GM18517 (cell line): ENCODE measurements around the gene FGD3.
"Not testable (repeated sequence)": the region's sequence is repeated elsewhere in the genome, so short reads cannot be mapped to it uniquely, and the experiment has no call there.

ENCODE experiments used
- ATAC-seq: cut with Tn5 transposase; IDR thresholded peaks from one replicate; pipeline ENCODE4 v1.9.1; 2021; ENCODE audit warnings: mild to moderate bottlenecking, moderate library complexity; ENCODE audit not compliant: unreplicated experiment

Gene FGD3

GRCh38 chr9:92947268-92948037 is at the start of gene FGD3:
TSS of gene FGD3 (plus strand) at chr9:92947523. CDS start at chr9:92976257, 28,734 bp downstream.
- no peak for ATAC-seq

- not testable (repeated sequence) for ATAC-seq
Measured at GRCh38 chr9:92905137-92905536, 42.2 kb upstream of the FGD3 start.

GRCh38 chr9:92911511-92912475 is 35.5 kb upstream of the FGD3 start:
- no peak for ATAC-seq

DNA sequence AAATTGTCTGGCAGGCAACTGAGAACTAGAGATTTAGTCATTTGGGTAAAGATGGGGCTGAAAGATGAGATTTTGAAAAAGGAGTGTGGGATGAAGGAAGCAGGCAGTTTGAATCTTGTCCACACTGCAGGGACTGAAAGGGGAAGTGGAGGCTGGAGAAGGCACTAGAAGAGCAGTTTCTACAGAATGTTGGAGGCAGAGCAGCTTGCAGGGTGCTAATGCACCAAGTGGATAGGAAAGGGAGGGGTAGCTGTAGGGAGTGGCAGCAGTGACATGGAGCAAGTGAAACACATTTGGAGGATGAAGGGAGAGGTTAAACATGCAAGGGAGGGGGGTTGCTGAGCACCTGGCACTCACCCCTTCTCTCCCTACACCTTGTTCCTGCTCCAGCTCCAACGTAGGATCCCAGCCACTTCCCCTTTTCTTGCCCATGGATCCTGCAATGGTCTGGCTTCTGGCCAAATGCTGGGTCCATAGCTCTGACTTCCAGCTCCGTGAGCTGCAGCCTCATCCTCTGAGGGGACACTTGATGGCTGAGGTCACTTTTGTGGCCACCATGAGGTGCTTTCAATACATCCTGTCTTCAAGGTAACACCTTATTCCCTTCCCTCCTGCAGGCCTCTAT is 30.0 kb upstream of the FGD3 start:
- ATAC-seq: no peak

- ATAC-seq: no peak
Measured at GRCh38 chr9:92920437-92920836, 26.9 kb upstream of the FGD3 start.

DNA sequence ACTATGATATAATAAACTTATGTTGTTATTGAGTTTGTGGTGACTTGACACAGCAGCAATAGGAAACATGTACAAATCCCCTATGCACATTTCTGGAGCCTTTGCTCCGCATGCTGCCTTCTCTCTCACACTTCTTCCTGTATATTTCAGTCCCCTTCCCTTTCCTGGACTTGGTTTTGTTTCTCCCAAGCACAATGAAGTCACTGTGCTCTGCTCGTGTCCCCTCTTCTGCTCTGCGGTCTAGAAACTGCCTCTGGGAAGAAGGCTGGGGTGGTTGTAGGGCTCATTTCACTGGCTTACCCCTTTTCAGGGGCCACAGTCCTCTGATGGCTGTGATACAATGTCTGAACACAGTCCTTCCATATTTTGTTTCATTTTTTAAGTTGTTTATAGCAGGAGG is 15.7 kb upstream of the FGD3 start:
- no peak for ATAC-seq

- no peak for ATAC-seq
Measured at GRCh38 chr9:92934321-92934720, 13.0 kb upstream of the FGD3 start.

DNA sequence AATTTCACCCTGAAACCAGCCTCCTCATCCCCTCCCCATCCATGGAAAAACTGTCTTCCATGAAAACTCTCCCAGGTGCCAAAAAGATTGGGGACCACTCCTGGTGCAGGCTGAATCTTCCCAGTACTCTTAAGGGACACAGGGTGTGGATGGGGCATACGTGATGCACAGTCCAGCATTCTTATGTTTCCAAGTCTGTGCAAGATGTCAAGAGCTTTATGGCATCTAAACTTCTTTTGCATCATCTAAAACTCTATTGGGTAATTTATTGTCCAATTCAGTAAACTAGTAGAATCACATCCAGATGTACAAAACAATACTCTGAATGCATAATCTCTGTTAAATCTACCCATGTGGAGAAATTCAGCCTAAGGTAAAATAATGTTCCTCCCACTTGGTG is 9.3 kb upstream of the FGD3 start:
- ATAC-seq: no peak

GRCh38 chr9:92941861-92942260 is 5.5 kb upstream of the FGD3 start:
- ATAC-seq: no peak

GRCh38 chr9:92942688-92943616 is 4.4 kb upstream of the FGD3 start:
- ATAC-seq: no peak

DNA sequence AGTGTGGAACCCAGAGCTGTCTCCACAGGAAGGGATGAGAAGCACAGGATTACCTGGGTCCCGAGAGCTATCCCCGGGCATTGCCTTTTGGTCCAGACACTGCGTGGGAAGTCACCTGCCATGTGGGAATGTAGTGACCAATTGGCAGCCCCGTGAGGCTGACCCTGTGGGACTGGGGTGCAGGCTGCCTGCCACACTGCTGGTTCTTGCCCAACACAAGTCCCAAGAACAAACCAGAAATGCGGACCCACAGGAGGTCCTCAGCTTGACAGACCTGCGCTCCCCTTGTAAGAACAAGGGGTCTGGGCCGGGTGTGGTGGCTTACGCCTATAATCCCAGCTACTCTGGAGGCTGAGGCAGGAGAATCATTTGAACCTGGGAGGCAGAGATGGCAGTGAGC is 2.4 kb upstream of the FGD3 start:
- no peak for ATAC-seq

DNA sequence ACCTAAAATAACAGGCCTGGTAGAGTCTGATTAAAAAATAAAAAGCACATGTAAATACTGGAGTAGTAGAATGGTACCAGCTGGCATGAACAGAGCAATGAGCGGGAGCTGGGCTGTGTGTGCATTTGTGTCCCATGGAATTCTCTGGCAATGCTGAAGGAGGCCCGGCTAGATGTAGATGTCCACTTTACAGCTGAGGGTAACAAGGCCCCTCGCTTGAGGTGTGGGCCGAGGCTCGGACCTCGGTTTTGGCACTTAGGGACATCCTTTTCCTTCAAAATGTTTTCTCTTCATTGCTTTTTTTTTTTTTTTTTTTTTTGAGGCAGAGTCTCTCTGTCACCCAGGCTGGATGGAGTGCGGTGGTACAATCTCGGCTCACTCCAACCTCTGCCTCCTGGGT is 1.5 kb upstream of the FGD3 start:
- no peak for ATAC-seq

GRCh38 chr9:92948038-92948534 is 763 bp downstream of the FGD3 start:
- no peak for ATAC-seq

GRCh38 chr9:92948632-92949031 is 1.3 kb downstream of the FGD3 start:
- ATAC-seq: no peak

GRCh38 chr9:92949266-92949982 is 2.1 kb downstream of the FGD3 start:
- ATAC-seq: no peak

DNA sequence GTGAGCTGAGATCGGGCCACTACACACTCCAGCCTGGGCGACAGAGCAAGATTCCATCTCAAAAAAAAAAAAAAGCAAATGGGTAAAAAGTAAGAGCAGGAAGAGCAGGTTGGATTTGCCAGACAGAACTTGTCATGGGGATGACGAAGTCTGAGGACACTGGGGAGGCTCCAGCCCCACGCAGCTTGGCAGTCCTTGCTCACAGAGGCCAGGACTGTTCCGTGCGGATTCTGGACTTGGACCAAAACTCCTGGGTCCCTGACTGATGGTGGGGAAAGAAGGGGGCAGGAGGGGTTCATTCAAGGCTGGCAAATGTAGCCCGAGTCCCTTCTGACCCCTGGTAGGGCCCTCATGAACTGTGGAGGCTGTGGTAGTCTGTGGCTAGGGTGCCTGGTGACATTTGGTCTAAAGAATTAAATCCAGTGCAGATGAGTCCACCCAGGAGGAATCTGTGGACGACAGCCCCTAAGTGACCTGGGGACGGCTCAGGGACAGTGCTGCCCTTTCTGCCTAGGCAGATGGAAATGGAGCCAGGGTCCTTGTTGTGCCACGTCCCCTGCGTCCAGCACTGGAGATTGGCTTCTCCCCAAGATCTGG is 3.1 kb downstream of the FGD3 start:
- no peak for ATAC-seq

- ATAC-seq: no peak
Measured at GRCh38 chr9:92952906-92953610, 5.7 kb downstream of the FGD3 start.

DNA sequence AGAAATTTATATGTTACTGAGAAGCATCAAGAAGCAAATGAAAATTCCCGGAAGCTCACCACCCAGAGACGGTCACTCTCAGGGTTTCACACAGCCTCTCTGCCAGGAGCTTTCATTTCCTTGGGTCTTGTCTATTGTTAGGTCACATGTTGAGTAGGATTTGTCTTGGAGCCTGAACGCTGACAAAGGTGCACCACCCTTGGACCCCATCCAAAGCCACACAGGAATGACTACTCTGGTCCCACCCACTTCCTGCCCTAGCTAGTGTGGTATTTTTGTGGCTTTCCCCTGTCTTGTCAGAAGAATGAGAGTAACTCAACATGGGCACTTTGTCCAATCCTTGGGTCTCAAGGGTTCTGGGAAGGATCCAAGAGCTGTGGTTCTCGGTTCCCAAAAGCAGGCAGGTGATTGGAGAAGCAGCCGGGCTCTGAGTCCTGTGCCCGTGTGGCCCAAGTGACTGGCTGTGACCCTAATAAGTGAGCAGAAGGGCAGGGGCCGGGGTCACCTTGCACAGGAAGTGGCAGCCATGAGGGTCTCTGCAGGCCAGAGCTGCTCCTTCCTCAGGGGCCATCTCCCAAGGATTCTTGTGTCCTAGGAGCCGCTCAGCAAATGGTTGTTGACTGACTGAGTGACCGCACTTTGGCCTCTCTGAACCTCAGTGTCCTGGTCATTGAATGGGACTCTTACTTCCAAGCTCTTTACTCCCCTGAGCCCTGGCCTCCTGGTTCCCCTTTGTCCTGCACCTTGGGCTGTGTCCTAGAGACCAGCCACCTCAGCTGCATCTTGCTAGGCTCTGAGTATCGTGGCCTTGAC is 6.9 kb downstream of the FGD3 start:
- ATAC-seq: no peak
